Endothelial cell of umbilical vein (primary cell): ENCODE measurements around the gene RPLP1. TPM values are rescaled to one million over a fixed set of nuclear protein-coding genes. Genes with fewer than 3 reads are reported as not detected.

Source experiments
- BruUV-seq: library from RNA; stranded (reverse); fragments of 400-500 nt; replicated peaks from 2 replicates; lab custom pipeline; 2021; lab: Mats Ljungman, UMichigan
- CTCF ChIA-PET: fragments of 300-600, 350-600 bp; sonication (Branson Sonifier 250); formaldehyde crosslinking; loops from one replicate; lab custom pipeline; 2021; ENCODE audit warnings: antibody characterized with exemption, inconsistent platforms; lab: Charles Lee
- POLR2A ChIA-PET: fragments of 300-600, 350-600 bp; sonication (Branson Sonifier 250); formaldehyde crosslinking; loops from one replicate; lab custom pipeline; 2021; ENCODE audit warnings: antibody characterized with exemption, inconsistent platforms; lab: Charles Lee
- DNase-seq: peaks from one replicate; pipeline ENCODE4 v3.0.0-alpha.2; 2011; ENCODE audit warnings: low read depth, low spot score
- FAIRE-seq: peaks from 2 replicates; lab custom pipeline; 2011; peaks lifted over from hg19 to GRCh38; lab: Jason Lieb, UNC
- H2AFZ ChIP-seq: 2 replicates; pipeline ENCODE4 v1.6.0; 2012; ENCODE audit warnings: low read depth, low read length, control low read depth, inconsistent platforms
- H3K27ac ChIP-seq: 2 replicates; pipeline ENCODE4 v1.5.1; 2011; ENCODE audit warnings: low read depth, mild to moderate bottlenecking, control low read depth, low read length, moderate library complexity; ENCODE audit not compliant: insufficient read depth
- H3K27me3 ChIP-seq, 2 experiments: 2 replicates each; pipeline versions ENCODE4 v1.6.0 to v1.6.1; 2011; ENCODE audit warnings: low read length in 2 of 2, mixed read lengths in 1 of 2; ENCODE audit not compliant: control insufficient read depth in 2 of 2, insufficient read depth in 2 of 2
- H3K36me3 ChIP-seq, 2 experiments: 2 replicates in 1 of 2; 3 replicates in 1 of 2; pipeline ENCODE4 v1.5.1; 2011; ENCODE audit warnings: low read length in 2 of 2, mild to moderate bottlenecking in 1 of 2, moderate library complexity in 1 of 2; ENCODE audit not compliant: control insufficient read depth in 2 of 2, insufficient read depth in 2 of 2; ENCODE audit errors: extremely low read depth in 1 of 2
- H3K4me1 ChIP-seq: 3 replicates; pipeline ENCODE4 v1.5.1; 2011; ENCODE audit warnings: mild to moderate bottlenecking, low read length; ENCODE audit not compliant: control insufficient read depth, insufficient read depth; ENCODE audit errors: extremely low read depth
- H3K4me2 ChIP-seq: 2 replicates; pipeline ENCODE4 v1.6.1; 2011; ENCODE audit warnings: low read length, control low read depth, mixed read lengths; ENCODE audit not compliant: insufficient read depth
- H3K4me3 ChIP-seq, 3 experiments: fragments of 200-600 bp in 1 of 3; sonication (generic), shearing (Covaris generic) in 1 of 3; replicated peaks in 1 of 3; 2 replicates each; pipeline ENCODE4 v1.5.1; 2011 to 2016; ENCODE audit warnings: control low read depth in 3 of 3, low read length in 3 of 3, mild to moderate bottlenecking in 2 of 3, inconsistent platforms in 1 of 3, low read depth in 1 of 3, moderate library complexity in 1 of 3; ENCODE audit not compliant: insufficient read depth in 1 of 3
- H3K79me2 ChIP-seq: 2 replicates; pipeline ENCODE4 v1.6.0; 2012; ENCODE audit warnings: low read length, inconsistent platforms; ENCODE audit not compliant: control insufficient read depth, insufficient read depth
- H3K9ac ChIP-seq: replicated peaks from 2 replicates; pipeline ENCODE3; 2011; ENCODE audit warnings: low read length, control low read depth; ENCODE audit not compliant: insufficient read depth; ENCODE audit errors: extremely low read depth
- H3K9me1 ChIP-seq: replicated peaks from 3 replicates; pipeline ENCODE4 v1.6.0; 2011; ENCODE audit warnings: mild to moderate bottlenecking, low read length; ENCODE audit not compliant: control insufficient read depth, insufficient read depth; ENCODE audit errors: extremely low read depth
- H3K9me3 ChIP-seq: replicated peaks from 2 replicates; pipeline ENCODE4 v1.5.1; 2012; ENCODE audit warnings: low read length, inconsistent platforms; ENCODE audit not compliant: control insufficient read depth, insufficient read depth
- H4K20me1 ChIP-seq: replicated peaks from 2 replicates; pipeline ENCODE3; 2011; ENCODE audit warnings: mild to moderate bottlenecking, low read length; ENCODE audit not compliant: control insufficient read depth, insufficient read depth; ENCODE audit errors: extremely low read depth
- EZH2 ChIP-seq: IDR thresholded peaks from 2 replicates; pipeline ENCODE4 v1.6.1; 2012; ENCODE audit warnings: borderline replicate concordance, low read depth, mild to moderate bottlenecking, moderate library complexity, low read length, inconsistent platforms; ENCODE audit not compliant: severe bottlenecking
- FOS ChIP-seq: IDR thresholded peaks from 2 replicates; pipeline ENCODE4 v1.6.1; 2011; ENCODE audit warnings: mild to moderate bottlenecking, low read length, moderate library complexity, borderline replicate concordance; ENCODE audit not compliant: insufficient read depth
- GATA2 ChIP-seq: IDR thresholded peaks from 2 replicates; pipeline ENCODE4 v1.7.0; 2011; ENCODE audit warnings: low read depth, mild to moderate bottlenecking, moderate library complexity, mixed read lengths, low read length; ENCODE audit not compliant: insufficient read length, insufficient read depth
- JUN ChIP-seq: IDR thresholded peaks from 2 replicates; pipeline ENCODE4 v1.6.1; 2011; ENCODE audit warnings: borderline replicate concordance, low read depth; ENCODE audit not compliant: insufficient read length, insufficient read depth
- MYC ChIP-seq: IDR thresholded peaks from one replicate; pipeline ENCODE4 v1.6.1; 2011; ENCODE audit warnings: mild to moderate bottlenecking, low read depth, low read length
- POLR2A ChIP-seq: IDR thresholded peaks from 2 replicates; pipeline ENCODE4 v1.6.1; 2012; ENCODE audit warnings: low read depth, mild to moderate bottlenecking, control low read depth, low read length
- POLR2AphosphoS5 ChIP-seq: IDR thresholded peaks from 2 replicates; pipeline ENCODE4 v1.6.1; 2012; ENCODE audit warnings: low read depth, mild to moderate bottlenecking, control low read depth, low read length, moderate library complexity; ENCODE audit not compliant: insufficient read depth
- dilution Hi-C: fragments of 300-500 bp; cut with MboI; formaldehyde crosslinking; loops from one replicate; pipeline ENCODE4 v1.15.0; 2019; ENCODE audit warnings: low sequenced_read_pairs; ENCODE audit not compliant: extremely low pct_ligation_motif_present
- intact Hi-C: fragments of 100-400 bp; cut with micrococcal nuclease; formaldehyde crosslinking; loops from one replicate; pipeline ENCODE4 v1.10.0; 2022
- polyA plus RNA-seq, 4 experiments: library from polyadenylated mRNA; depleted of rRNA in 3 of 4; stranded (reverse) in 3 of 4; unstranded in 1 of 4; fragments of >200 nt; gene quantifications; 2 replicates each; pipeline versions ENCODE4 v1.2.1 to v1.2.3, GENCODE V29; 2011 to 2012; ENCODE audit warnings: missing spikeins in 1 of 4
- total RNA-seq: library from RNA; stranded (reverse); gene quantifications from 2 replicates; pipeline ENCODE4 v1.2.3, GENCODE V29; 2021
- TF ChIP-seq, protein P1 (sequence below), 2 donors: IDR thresholded peaks; 1 replicate in 1 of 2; 2 replicates in 1 of 2; pipeline ENCODE4 v1.5.1; 2011; ENCODE audit warnings: low read length in 2 of 2, mild to moderate bottlenecking in 2 of 2, moderate library complexity in 2 of 2, control low read depth in 1 of 2, inconsistent platforms in 1 of 2, low read depth in 1 of 2; ENCODE audit not compliant: insufficient read depth in 1 of 2; ENCODE audit errors: extremely low read depth in 1 of 2
- TF ChIP-seq, protein P2 (sequence below): IDR thresholded peaks from 2 replicates; pipeline ENCODE4 v1.6.1; 2011; ENCODE audit not compliant: insufficient read depth, insufficient read length

The RPLP1 gene
- total and polyA plus RNA-seq, 2 donors (not counting 3 experiments of a cell fraction or from before 2014, with no cell fraction given), result 1,603 to 2,985 TPM

DNA sequence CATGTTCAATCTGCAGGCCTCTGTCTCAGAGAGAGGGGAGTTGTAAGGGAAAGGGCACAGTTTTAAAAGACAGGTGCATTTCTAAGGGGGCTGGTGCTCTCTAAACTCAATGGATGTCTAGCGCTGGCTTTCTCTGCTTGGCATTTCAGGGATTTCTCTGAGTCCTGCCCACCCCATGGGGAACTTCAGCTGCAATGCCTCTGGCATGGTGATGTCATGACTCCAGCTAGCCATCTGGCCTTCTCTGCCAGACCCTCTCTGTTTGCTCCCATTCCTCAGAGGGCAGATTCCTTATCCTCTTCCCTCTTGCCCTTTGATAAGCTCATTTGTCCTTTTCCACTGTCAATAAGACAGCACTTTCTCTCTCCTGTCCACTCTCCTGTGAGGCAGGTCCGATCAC lies 40.8 kb downstream of the RPLP1 start:
- no peak overlapping the region for H2AFZ ChIP-seq
- FAIRE-seq, result no peak
- H3K79me2 ChIP-seq, result no peaks in the 10 kb centered on the region
- ChIA-PET CTCF (interaction anchor here (0.6 to 1.1 kb wide), 3 partner anchors 9 to 234 kb away, joined by 3 to 5 read pairs (median 4); no protein-coding TSS in a partner anchor), POLR2A (no interaction called here)
- dilution Hi-C loops (no loop called here), intact Hi-C loops (no loop called here)
- no TSS peak for BruUV-seq
- H3K9ac ChIP-seq, result no peak overlapping the region
- H3K9me1 ChIP-seq, result no peaks in the 10 kb centered on the region
- H3K27me3 ChIP-seq, result peaks cover 0 to 1% of the 10 kb centered on the region in 2 experiments
- H3K9me3 ChIP-seq, result no peaks in the 10 kb centered on the region
- no peak overlapping the region for H3K27ac ChIP-seq
- H3K4me3 ChIP-seq, result no peak overlapping the region
- no peaks in the 10 kb centered on the region for H3K4me1 ChIP-seq
- H4K20me1 ChIP-seq, result no peaks in the 10 kb centered on the region
- no peaks in the 10 kb centered on the region for H3K36me3 ChIP-seq
- no peak for DNase-seq
- TF ChIP-seq FOS (no peak), JUN (no peak), POLR2AphosphoS5 (no peak), POLR2A (no peak), MYC (no peak), EZH2 (no peak), GATA2 (no peak)
- TF ChIP-seq, protein P1, sequence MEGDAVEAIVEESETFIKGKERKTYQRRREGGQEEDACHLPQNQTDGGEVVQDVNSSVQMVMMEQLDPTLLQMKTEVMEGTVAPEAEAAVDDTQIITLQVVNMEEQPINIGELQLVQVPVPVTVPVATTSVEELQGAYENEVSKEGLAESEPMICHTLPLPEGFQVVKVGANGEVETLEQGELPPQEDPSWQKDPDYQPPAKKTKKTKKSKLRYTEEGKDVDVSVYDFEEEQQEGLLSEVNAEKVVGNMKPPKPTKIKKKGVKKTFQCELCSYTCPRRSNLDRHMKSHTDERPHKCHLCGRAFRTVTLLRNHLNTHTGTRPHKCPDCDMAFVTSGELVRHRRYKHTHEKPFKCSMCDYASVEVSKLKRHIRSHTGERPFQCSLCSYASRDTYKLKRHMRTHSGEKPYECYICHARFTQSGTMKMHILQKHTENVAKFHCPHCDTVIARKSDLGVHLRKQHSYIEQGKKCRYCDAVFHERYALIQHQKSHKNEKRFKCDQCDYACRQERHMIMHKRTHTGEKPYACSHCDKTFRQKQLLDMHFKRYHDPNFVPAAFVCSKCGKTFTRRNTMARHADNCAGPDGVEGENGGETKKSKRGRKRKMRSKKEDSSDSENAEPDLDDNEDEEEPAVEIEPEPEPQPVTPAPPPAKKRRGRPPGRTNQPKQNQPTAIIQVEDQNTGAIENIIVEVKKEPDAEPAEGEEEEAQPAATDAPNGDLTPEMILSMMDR (IDR thresholded peaks at IDR 0.05; ENCODE audit: extremely low read depth in 1 of 2, insufficient read depth in 1 of 2, low read depth in 1 of 2, low read length in 2 of 2), result no peak
- TF ChIP-seq, protein P2, sequence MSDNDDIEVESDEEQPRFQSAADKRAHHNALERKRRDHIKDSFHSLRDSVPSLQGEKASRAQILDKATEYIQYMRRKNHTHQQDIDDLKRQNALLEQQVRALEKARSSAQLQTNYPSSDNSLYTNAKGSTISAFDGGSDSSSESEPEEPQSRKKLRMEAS, result no peak
- H3K4me2 ChIP-seq, result no peak overlapping the region
